PC-3 (cell line): ENCODE measurements around the gene FARS2. TPM values are rescaled to one million over a fixed set of nuclear protein-coding genes. Genes with fewer than 3 reads are reported as not detected.

Experiments
- ATAC-seq: fragments of 200-7000 bp; cut with Tn5 transposase; 2 replicates; pipeline ENCODE4 v1.9.1; 2020; ENCODE audit warnings: mild to moderate bottlenecking, moderate library complexity
- BruUV-seq: library from RNA; stranded (reverse); fragments of 400-500 nt; replicated peaks from 2 replicates; lab custom pipeline; 2021; lab: Mats Ljungman, UMichigan
- CTCF ChIA-PET: fragments of 300-600 bp; sonication (Branson Sonifier 250); formaldehyde crosslinking; loops from one replicate; lab custom pipeline; 2022; ENCODE audit warnings: antibody characterized with exemption; lab: Charles Lee
- POLR2A ChIA-PET: fragments of 300-600 bp; sonication (Branson Sonifier 250); formaldehyde crosslinking; loops from one replicate; lab custom pipeline; 2022; ENCODE audit warnings: antibody characterized with exemption; ENCODE audit not compliant: unreplicated experiment; lab: Charles Lee
- DNase-seq: peaks from one replicate; pipeline ENCODE4 v3.0.0-alpha.2; 2015
- H2AFZ ChIP-seq: fragments of 300-600 bp; sonication (generic); 2 replicates; pipeline ENCODE4 v1.6.0; 2016; ENCODE audit warnings: antibody characterized with exemption, low read length
- H3F3A ChIP-seq: fragments of 300-600 bp; sonication (generic); one replicate; pipeline ENCODE4 v1.6.0; 2017; ENCODE audit warnings: antibody characterized with exemption, low read length, control low read depth, mild to moderate bottlenecking; ENCODE audit not compliant: unreplicated experiment
- H3K27ac ChIP-seq: fragments of 300-600 bp; sonication (generic); 2 replicates; pipeline ENCODE4 v1.5.1; 2016; ENCODE audit warnings: mild to moderate bottlenecking, low read length
- H3K27me3 ChIP-seq: fragments of 300-600 bp; sonication (generic); 2 replicates; pipeline ENCODE4 v1.6.1; 2016; ENCODE audit warnings: low read length, mixed read lengths
- H3K36me3 ChIP-seq: fragments of 300-600 bp; sonication (generic); 2 replicates; pipeline ENCODE4 v1.6.1; 2016; ENCODE audit warnings: low read depth, mixed run types, low read length, mixed read lengths
- H3K4me1 ChIP-seq: fragments of 300-600 bp; sonication (generic); 2 replicates; pipeline ENCODE4 v1.5.1; 2016; ENCODE audit warnings: low read length; ENCODE audit not compliant: insufficient read depth
- H3K4me2 ChIP-seq: fragments of 300-600 bp; sonication (generic); 2 replicates; pipeline ENCODE4 v1.6.0; 2016; ENCODE audit warnings: low read length
- H3K4me3 ChIP-seq: fragments of 300-600 bp; sonication (generic); 2 replicates; pipeline ENCODE4 v1.5.1; 2016; ENCODE audit warnings: mild to moderate bottlenecking, low read length, mixed read lengths
- H3K79me2 ChIP-seq: fragments of 300-600 bp; sonication (generic); 2 replicates; pipeline ENCODE4 v1.6.1; 2017; ENCODE audit warnings: low read length, mixed read lengths
- H3K9ac ChIP-seq: fragments of 300-600 bp; sonication (generic); 2 replicates; pipeline ENCODE4 v1.6.0; 2016; ENCODE audit warnings: mild to moderate bottlenecking, low read length
- H3K9me2 ChIP-seq: fragments of 300-600 bp; sonication (generic); replicated peaks from 2 replicates; pipeline ENCODE4 v1.6.1; 2016; ENCODE audit warnings: mixed run types, low read length, mixed read lengths
- H3K9me3 ChIP-seq: fragments of 300-600 bp; sonication (generic); 2 replicates; pipeline ENCODE4 v1.6.1; 2016; ENCODE audit warnings: low read length, mixed read lengths
- H4K20me1 ChIP-seq: fragments of 300-600 bp; sonication (generic); 2 replicates; pipeline ENCODE4 v1.6.1; 2016; ENCODE audit warnings: low read length, mixed read lengths
- CTCF ChIP-seq: fragments of 300-600 bp; sonication (generic); conservative IDR thresholded peaks from 2 replicates; pipeline ENCODE4 v1.5.1; 2017; ENCODE audit warnings: antibody characterized with exemption, low read depth, mild to moderate bottlenecking, low read length
- EZH2 ChIP-seq: fragments of 300-600 bp; sonication (generic); IDR thresholded peaks from one replicate; pipeline ENCODE4 v1.6.1; 2017; ENCODE audit warnings: antibody characterized with exemption, mild to moderate bottlenecking, low read length; ENCODE audit not compliant: unreplicated experiment
- EZH2phosphoT487 ChIP-seq: fragments of 300-600 bp; sonication (generic); IDR thresholded peaks from 2 replicates; pipeline ENCODE4 v1.6.1; 2018; ENCODE audit warnings: mild to moderate bottlenecking, antibody characterized with exemption, low read length, borderline replicate concordance
- intact Hi-C: fragments of 100-400 bp; cut with micrococcal nuclease; formaldehyde crosslinking; loops from 2 replicates; pipeline ENCODE4 v1.9.0; 2023
- total RNA-seq: library from RNA; depleted of rRNA; stranded (reverse); fragments of >200 nt; gene quantifications from 2 replicates; pipeline ENCODE4 v1.2.3, GENCODE V29; 2014

Gene FARS2
- total RNA-seq, 1 experiment from 2014 or later, result 23.0 TPM

- CTCF ChIA-PET, result no interaction called here
- Histone ChIP-seq H3F3A (no peaks in the 10 kb centered on the region), H3K9me3 (no peaks in the 10 kb centered on the region), H3K36me3 (no peaks in the 10 kb centered on the region), H3K4me2 (no peak overlapping the region), H3K9ac (no peak overlapping the region), H3K4me3 (no peak overlapping the region), H3K27me3 (no peaks in the 10 kb centered on the region), H3K9me2 (no peaks in the 10 kb centered on the region), H3K4me1 (peaks cover 29% of the 10 kb centered on the region), H3K79me2 (no peaks in the 10 kb centered on the region), H2AFZ (no peak overlapping the region), H3K27ac (no peak overlapping the region), H4K20me1 (no peaks in the 10 kb centered on the region)
- DNase-seq (no peak), ATAC-seq (no peak)
- POLR2A ChIA-PET, result interaction anchor here (0.7 kb wide), 1 partner anchor 189 kb away, joined by 3 read pairs; no protein-coding TSS in a partner anchor
- TF ChIP-seq CTCF (no peak), EZH2phosphoT487 (no peak), EZH2 (no peak)
- intact Hi-C loops, result no loop called here
- BruUV-seq, result no TSS peak
These were observed 201.5 kb downstream of the FARS2 start for GRCh38 chr6:5462856-5463255.

- Histone ChIP-seq H3K4me3 (no peak overlapping the region), H3K27me3 (no peaks in the 10 kb centered on the region), H3K4me1 (peaks cover 21% of the 10 kb centered on the region), H3K4me2 (no peak overlapping the region), H3K27ac (no peak overlapping the region), H2AFZ (no peak overlapping the region), H3K9me2 (no peaks in the 10 kb centered on the region), H3K79me2 (no peaks in the 10 kb centered on the region), H4K20me1 (no peaks in the 10 kb centered on the region), H3K9me3 (no peaks in the 10 kb centered on the region), H3F3A (no peaks in the 10 kb centered on the region), H3K9ac (no peak overlapping the region), H3K36me3 (no peaks in the 10 kb centered on the region)
- TF ChIP-seq EZH2, result no peak
- no peak for TF ChIP-seq CTCF
- TF ChIP-seq EZH2phosphoT487, result no peak
- CTCF ChIA-PET, result no interaction called here
- no TSS peak for BruUV-seq
- POLR2A ChIA-PET, result no interaction called here
- intact Hi-C loops, result no loop called here
- DNase-seq, result no peak
- ATAC-seq, result no peak
These were observed 202.4 kb downstream of the FARS2 start for GRCh38 chr6:5463690-5464089.

- Histone ChIP-seq H3K36me3 (no peaks in the 10 kb centered on the region), H3K4me2 (no peak overlapping the region), H3K9ac (no peak overlapping the region), H3K9me2 (no peaks in the 10 kb centered on the region), H3K9me3 (no peaks in the 10 kb centered on the region), H3K4me1 (peaks cover 15% of the 10 kb centered on the region), H2AFZ (no peak overlapping the region), H3K27ac (no peak overlapping the region), H3K27me3 (no peaks in the 10 kb centered on the region), H3K79me2 (no peaks in the 10 kb centered on the region), H3K4me3 (no peak overlapping the region), H4K20me1 (no peaks in the 10 kb centered on the region), H3F3A (no peaks in the 10 kb centered on the region)
- no peak for ATAC-seq
- TF ChIP-seq EZH2phosphoT487 (no peak), CTCF (no peak), EZH2 (no peak)
- CTCF ChIA-PET, result no interaction called here
- no peak for DNase-seq
- POLR2A ChIA-PET, result no interaction called here
- intact Hi-C loops, result no loop called here
- no TSS peak for BruUV-seq
These were observed 203.0 kb downstream of the FARS2 start for GRCh38 chr6:5464099-5464885.
